ENCODE measurements around the gene STK35.
"Not testable (repeated sequence)": the region's sequence is repeated elsewhere in the genome, so short reads cannot be mapped to it uniquely, and the experiment has no call there.

STK35 gene

DNA sequence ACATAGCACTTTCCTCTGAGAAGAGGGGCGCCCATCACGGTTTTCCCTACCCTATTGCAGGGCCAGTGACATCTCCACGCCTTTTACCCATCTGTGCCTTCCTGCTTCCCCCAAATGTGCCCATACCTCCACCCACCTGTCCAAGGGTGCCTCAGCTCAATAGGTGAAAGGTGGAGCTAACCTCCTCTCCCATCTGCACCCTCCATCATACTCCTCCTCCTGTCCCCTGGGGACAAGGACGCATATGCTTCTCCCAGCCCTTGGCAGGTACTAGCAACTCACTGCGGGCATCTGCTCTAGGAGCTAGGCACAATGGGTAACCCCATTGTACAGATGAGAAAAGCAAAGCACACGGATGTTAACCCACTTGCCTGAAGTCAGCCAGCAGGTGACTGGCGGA, 62.8 kb downstream of the STK35 start:
- DNase-seq, result no peak

DNA sequence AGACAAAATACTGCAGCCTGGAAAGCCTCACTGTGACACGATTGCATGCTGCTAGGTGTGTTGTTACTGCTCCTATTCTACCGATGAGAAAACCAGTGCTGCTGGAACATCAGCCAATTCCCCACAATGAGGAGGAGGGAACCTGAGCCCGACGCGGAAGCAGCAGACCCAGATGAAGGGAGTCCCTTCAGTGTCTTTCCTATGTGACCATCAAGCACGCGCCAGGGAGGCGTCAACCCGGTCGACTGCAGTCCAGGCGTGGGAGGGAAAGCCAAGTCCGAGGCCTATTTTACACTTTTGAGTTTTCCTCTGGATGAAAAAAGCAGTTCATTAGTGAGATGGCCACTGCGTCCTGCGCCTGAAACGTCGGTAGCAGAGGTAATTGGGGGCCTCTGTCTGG, 63.3 kb downstream of the STK35 start:
- DNase-seq, result no peak

GRCh38 chr20:2165871-2166270, 64.2 kb downstream of the STK35 start:
- DNase-seq, result no peak

- no peak for DNase-seq
Measured at GRCh38 chr20:2167112-2167511, 65.5 kb downstream of the STK35 start.

DNA sequence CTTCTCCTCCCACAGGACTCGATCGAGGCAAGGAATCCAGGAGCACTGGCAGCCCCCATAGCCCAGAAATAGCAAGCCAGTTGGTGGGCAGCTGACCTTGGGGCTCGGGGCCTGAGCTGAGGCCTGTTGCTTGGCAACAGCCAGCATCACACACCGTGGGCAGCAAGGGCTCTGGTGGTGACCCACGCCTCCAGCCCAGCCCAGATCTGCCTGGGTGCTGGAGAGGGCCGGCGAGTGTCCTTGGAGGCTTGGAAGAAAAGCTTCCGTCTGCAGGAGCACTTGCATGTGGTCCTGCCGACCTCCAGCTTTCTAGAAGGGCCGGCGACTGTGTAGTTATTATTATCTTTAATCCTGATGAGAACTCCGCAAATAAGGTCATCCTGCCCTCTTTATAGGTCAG, 67.3 kb downstream of the STK35 start:
- no peak for DNase-seq

GRCh38 chr20:2169456-2170088, 67.9 kb downstream of the STK35 start:
- DNase-seq, result no peak

DNA sequence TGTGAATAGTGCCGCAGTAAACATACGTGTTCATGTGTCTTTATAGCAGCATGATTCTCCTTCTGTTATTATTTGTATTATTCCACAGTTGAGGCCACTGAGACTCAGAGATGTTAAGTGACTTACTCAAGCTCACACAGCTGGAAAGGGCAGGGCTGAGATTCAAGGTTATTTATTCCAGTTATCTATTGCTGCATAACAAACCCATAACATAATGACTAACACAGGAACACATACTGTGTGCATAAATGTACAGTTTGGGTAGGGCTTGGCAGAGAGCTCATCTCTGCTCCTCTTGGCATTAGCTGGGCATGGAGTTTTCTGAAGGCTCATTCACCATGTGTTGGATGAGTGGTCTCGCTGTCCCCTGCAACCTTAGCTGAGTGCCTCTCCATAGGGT, 68.8 kb downstream of the STK35 start:
- DNase-seq, result no peak

DNA sequence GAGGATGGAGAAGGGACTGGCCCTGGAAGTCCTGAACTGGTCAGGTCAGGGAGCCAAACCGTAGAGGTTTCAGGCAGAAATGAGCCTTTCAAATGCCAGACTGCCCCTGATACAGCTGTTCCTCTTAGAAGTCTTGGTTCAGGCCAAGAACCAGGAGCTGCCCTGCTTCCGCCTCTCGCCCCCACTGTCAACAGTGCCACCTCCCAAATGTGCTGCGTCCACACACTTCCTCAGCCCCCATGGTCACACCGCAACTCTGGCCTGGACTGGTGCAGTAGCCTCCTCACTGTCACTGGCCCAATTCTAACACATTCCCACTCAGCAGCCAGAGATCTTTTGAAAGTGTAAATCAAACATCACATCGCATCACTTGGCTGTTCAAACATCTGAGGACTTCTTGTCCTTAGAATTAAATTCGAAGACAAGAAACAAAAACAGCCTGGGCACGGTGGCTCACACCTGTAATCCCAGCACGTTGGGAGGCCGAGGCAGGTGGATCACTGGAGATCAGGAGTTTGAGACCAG, 69.7 kb downstream of the STK35 start:
- DNase-seq, result no peak

DNA sequence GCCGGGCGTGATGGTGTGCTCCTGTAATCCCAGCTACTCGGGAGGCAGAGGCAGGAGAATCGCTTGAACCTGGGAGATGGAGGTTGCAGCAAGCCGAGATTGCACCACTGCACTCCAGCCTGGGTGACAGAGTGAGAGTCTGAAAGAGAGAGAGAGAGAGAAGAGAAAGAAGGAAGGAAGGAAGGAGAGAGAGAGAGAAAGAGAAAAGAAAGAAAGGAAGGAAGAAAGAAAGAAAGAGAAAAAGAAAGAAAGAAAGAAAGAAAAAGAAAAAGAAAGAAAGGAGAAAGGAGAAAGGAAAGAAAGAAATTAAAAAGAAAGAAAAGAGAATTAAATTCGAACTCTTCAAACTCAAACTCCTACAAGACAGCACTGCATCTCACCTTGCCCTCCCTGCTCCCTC, 70.2 kb downstream of the STK35 start:
- not testable (repeated sequence) for DNase-seq

- DNase-seq, result peak; percentile 75
Measured at GRCh38 chr20:2172305-2173175, 70.9 kb downstream of the STK35 start.

GRCh38 chr20:2173186-2173585, 71.6 kb downstream of the STK35 start:
- DNase-seq, result no peak

- no peak for DNase-seq
Measured at GRCh38 chr20:2174067-2174466, 72.4 kb downstream of the STK35 start.

GRCh38 chr20:2176946-2177345, 75.3 kb downstream of the STK35 start:
- DNase-seq, result no peak

DNA sequence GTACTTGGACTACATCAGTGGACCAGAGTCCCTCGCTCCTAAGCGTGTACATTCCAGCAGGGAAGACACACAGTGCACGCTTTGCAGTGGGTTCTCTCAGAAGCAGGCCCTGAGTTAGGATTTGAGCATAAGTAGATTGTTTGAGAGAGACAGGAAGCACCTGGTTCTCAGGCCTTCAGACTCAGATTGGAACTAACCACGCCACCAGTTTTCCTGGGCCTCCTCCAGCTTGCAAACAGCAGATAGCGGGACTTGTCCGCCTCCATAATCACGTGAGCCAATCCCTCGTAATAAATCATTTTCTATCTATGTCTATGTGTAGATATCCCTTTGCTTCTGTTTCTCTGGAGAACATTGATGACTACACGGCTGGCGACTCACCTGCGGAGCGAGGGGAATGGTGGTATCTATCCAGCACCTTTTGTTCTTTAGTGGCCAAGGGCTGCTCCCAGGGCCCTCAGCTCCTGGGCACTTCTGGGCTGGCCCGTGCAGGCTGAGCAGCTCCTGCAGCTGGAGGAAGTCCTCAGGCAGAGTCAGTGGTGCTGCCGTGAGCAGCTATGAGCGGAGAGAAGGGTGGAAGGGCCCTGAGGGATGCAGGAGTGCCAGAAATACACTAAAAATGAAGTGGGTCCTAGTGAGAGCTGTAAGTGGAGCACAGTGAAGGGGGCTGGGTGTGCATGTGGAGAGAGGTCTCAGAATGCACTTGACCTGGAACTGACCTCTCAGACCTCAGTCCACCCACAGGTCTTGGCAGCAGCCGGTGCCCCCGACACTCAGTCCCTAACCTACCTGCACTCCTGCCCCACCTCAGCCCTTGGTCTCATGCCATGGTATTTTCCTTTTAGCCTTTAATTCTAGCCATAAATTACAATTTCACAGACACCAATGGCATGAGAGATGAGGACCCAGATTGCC, 76.9 kb downstream of the STK35 start:
- DNase-seq, result no peak

DNA sequence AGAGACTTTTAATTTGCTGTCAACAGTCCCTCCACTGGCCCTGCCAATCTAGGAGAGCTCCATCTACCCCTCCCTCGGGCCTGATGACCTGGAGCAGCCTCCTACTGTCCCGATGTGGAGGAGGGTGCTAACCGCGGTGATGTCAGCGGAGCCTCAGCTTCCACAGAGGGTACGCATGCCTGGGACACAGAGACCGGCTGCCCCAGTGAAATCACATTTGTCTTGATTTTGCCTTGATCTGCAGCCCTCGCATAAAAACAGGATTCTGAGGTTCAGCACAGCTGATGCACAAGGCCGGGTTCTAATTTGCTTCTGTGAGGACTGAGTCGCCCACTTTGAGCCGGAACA, 77.6 kb downstream of the STK35 start:
- DNase-seq, result no peak

GRCh38 chr20:2179949-2180348, 78.3 kb downstream of the STK35 start:
- DNase-seq, result no peak

- no peak for DNase-seq
Measured at GRCh38 chr20:2183381-2183780, 81.8 kb downstream of the STK35 start.

DNA sequence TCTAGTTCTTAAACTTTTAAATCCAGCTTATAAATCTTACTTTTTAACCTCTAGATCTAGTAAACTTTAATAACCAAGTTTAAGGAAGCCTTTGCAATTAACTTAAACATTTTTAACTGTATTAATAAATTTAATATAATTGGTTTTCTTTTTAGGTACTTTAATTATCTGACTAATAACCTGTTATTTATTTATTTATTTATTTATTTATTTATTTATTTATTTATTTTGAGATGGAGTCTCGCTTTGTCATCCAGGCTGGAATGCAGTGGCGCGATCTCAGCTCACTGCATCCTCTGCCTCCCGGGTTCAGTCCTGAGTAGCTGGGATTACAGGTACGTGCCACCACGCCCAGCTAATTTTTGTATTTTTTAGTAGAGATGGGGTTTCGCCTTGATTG, 83.3 kb downstream of the STK35 start:
- DNase-seq, result not testable (repeated sequence)

- DNase-seq, result no peak
Measured at GRCh38 chr20:2195614-2196013, 94.0 kb downstream of the STK35 start.

- DNase-seq, result no peak
Measured at GRCh38 chr20:2197166-2197565, 95.5 kb downstream of the STK35 start.

All from stimulated activated CD4-positive, alpha-beta T cell treated with anti-CD3 and anti-CD28 coated beads, Interleukin-2, amount 100 ng/mL, for 24 hours (primary cell).